Osteocyte (in vitro differentiated cells): ENCODE data around the gene SUSD3. TPM values are rescaled to one million over a fixed set of nuclear protein-coding genes. Genes with fewer than 3 reads are reported as not detected.

Experiments
- DNase-seq: peaks from one replicate; pipeline ENCODE4 v3.0.0; 2021; ENCODE audit warnings: mixed read lengths; ENCODE audit not compliant: unreplicated experiment; ENCODE audit errors: extremely low spot score
- H3K27ac Mint-ChIP-seq: one replicate; pipeline ENCODE4 v1.8.0; 2021; ENCODE audit warnings: mild to moderate bottlenecking, mixed read lengths; ENCODE audit not compliant: unreplicated experiment
- H3K27me3 Mint-ChIP-seq: one replicate; pipeline ENCODE4 v1.8.0; 2021; ENCODE audit warnings: mixed read lengths; ENCODE audit not compliant: unreplicated experiment
- H3K36me3 Mint-ChIP-seq: one replicate; pipeline ENCODE4 v1.8.0; 2021; ENCODE audit warnings: mixed read lengths; ENCODE audit not compliant: unreplicated experiment
- H3K4me1 Mint-ChIP-seq: one replicate; pipeline ENCODE4 v1.8.0; 2021; ENCODE audit warnings: mixed read lengths; ENCODE audit not compliant: unreplicated experiment
- H3K4me3 Mint-ChIP-seq: one replicate; pipeline ENCODE4 v1.8.0; 2021; ENCODE audit warnings: mild to moderate bottlenecking, moderate library complexity, mixed read lengths; ENCODE audit not compliant: unreplicated experiment
- H3K9me3 Mint-ChIP-seq: one replicate; pipeline ENCODE4 v1.8.0; 2021; ENCODE audit warnings: mixed read lengths; ENCODE audit not compliant: unreplicated experiment
- total RNA-seq: library from RNA; stranded (reverse); gene quantifications from 2 replicates; pipeline ENCODE4 v1.2.1, GENCODE V29; 2021
- TF ChIP-seq, protein P1 (sequence below): fragments of 200-600 bp; sonication (generic); IDR thresholded peaks from 2 replicates; pipeline ENCODE4 v1.5.0; 2021; ENCODE audit warnings: antibody characterized with exemption, mild to moderate bottlenecking, moderate library complexity

SUSD3 gene
- total RNA-seq, 1 donor from 2014 or later = not detected

DNA sequence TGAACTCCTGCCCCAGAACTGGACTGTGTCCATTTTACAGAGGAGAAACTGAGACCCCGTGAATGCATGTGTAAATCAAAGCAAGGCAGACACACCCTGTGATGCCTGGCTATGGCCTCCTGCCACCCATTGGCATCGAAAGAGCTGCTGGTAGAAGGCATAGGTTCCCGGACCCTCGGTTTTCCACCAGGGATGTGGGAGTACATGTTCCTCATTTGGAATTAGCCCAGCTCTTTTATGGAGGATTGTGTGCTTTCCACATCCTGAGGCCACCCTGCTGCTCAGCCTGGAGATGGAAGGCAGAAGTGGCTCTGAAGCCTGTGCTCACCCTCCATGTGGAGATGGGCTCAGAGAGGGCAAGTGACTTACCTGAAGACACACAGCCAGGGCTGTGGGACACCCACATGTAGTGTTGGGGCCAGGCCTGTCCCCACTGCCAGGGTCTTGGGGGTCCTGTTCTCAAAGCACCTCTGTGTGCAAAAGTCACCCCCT is 2.8 kb downstream of the SUSD3 start:
- no peaks in the 10 kb centered on the region for H3K9me3 Mint-ChIP-seq
- peaks cover 5% of the 10 kb centered on the region for H3K4me1 Mint-ChIP-seq
- H3K36me3 Mint-ChIP-seq = no peaks in the 10 kb centered on the region
- no peak overlapping the region for H3K27ac Mint-ChIP-seq
- peaks cover 23% of the 10 kb centered on the region for H3K27me3 Mint-ChIP-seq
- DNase-seq = no peak
- no peak overlapping the region for H3K4me3 Mint-ChIP-seq
- TF ChIP-seq, protein P1, sequence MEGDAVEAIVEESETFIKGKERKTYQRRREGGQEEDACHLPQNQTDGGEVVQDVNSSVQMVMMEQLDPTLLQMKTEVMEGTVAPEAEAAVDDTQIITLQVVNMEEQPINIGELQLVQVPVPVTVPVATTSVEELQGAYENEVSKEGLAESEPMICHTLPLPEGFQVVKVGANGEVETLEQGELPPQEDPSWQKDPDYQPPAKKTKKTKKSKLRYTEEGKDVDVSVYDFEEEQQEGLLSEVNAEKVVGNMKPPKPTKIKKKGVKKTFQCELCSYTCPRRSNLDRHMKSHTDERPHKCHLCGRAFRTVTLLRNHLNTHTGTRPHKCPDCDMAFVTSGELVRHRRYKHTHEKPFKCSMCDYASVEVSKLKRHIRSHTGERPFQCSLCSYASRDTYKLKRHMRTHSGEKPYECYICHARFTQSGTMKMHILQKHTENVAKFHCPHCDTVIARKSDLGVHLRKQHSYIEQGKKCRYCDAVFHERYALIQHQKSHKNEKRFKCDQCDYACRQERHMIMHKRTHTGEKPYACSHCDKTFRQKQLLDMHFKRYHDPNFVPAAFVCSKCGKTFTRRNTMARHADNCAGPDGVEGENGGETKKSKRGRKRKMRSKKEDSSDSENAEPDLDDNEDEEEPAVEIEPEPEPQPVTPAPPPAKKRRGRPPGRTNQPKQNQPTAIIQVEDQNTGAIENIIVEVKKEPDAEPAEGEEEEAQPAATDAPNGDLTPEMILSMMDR = no peak

DNA sequence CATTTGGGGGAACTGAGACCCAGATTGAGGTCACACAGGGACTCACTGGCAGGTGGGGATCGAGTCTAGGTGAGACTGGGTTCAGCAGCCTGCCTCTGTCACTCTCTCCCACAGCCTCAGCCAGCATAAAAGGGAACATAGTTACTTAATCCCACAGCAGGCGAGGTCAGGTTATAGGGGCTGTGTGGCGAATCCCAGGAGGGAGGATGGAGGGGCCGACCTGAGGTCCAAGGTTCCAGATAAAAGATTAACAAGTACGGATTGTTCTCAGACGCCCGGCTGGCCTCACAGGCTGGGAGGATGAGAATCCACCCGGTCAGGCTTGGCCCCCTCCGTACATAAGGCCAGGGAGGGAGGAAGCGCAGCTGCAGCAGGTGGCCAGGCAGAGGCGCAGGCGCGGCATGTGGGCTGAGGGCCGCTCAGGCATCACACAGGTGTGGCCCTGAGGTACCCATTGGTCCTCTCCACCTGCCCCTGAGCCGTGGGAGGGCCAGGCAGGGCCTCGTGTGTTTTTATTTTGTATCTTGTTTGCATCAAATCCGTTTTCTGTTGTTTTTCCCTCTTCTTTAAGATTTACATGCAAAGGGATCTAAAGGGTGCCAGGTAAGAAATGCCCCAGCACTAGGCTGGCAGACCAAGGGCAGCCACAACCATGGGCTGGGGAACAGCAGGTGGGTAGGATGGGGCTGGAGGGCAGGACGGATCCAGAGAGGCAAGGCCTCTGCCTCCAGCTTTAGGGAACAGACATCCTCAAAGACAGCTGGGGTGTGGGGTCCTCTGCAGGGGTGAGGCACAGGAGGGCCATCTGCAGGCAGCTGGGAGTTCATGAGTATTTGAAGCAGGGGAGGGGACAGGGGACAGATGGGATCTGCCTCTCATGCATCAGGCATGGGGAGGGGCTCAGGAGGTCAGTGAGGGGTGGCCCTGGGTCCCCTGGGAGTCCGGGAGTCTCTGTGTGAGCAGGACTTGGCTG is 3.6 kb downstream of the SUSD3 start:
- TF ChIP-seq, protein P1 = no peak
- Mint-ChIP-seq H3K27ac (no peak overlapping the region), H3K9me3 (no peaks in the 10 kb centered on the region), H3K36me3 (no peaks in the 10 kb centered on the region), H3K27me3 (peaks cover 26% of the 10 kb centered on the region), H3K4me3 (no peak overlapping the region), H3K4me1 (peaks cover 5% of the 10 kb centered on the region)
- no peak for DNase-seq

DNA sequence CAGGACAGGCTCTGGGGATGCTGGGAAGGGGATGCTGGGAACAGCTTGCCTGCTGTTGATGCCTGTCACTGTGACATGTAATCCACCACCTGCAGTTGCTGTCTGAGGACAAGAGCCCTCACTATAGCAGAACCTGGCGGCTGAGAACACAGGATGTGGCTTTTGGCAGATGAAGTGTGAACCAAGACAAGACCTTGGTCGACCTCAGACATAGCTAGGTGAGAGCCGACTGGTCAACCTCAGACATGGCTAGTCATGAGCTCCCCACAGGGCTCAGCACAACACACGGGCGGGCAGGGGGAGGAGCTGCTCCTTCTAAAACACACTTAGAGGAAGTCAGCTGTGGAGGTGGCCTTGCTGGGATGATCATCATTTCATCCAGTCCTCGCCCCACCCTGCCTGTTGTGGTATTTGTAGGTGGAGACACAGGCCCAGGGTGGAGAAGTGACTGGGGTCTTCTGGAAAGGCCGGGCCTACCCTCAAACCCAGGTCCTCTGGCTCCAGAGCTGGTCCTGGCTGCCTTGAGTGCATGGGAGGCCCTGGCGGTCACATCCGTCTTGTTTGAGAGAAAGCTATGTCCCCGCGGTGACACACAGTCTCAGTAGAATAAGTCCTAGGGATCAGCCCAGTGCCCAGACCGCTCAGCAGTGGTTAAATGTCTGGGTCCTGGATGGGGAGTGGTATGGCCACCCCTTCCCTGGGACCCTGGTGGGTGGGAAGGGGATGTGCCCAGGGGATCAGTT is 6.1 kb downstream of the SUSD3 start:
- TF ChIP-seq, protein P1 = no peak
- Mint-ChIP-seq H3K4me3 (no peak overlapping the region), H3K4me1 (no peaks in the 10 kb centered on the region), H3K27me3 (peaks cover 33% of the 10 kb centered on the region), H3K27ac (no peak overlapping the region), H3K36me3 (no peaks in the 10 kb centered on the region), H3K9me3 (no peaks in the 10 kb centered on the region)
- DNase-seq = no peak

DNA sequence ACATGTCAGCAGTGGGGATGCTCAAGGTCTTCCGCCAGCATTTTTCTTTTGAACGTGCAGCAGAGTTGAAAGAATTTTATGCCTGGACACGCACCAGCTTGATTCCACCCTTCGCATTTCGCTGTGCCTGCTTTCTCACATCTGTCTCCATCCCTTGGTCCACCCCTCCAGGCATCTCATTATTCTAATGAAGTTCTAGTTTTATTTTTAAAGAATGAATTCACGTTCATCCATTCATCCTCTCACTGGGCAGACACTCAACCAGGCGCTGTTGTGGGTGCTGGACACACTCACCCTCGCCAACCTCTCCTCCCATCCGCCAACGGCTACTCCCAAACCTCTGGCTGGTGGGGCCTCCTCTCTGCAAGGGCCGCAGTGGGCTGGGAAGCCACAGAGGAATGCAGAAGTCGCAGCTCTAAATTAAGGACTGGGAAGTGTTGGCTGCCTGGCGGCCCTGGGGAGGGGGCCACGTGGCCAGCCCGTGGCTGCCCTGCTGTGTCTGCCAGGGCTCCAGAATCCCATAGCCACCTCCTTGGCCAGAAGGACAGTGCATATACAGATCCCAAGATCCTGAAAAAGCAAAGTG is 6.7 kb downstream of the SUSD3 start:
- H3K4me1 Mint-ChIP-seq = no peaks in the 10 kb centered on the region
- H3K9me3 Mint-ChIP-seq = no peaks in the 10 kb centered on the region
- peaks cover 33% of the 10 kb centered on the region for H3K27me3 Mint-ChIP-seq
- DNase-seq = no peak
- no peak overlapping the region for H3K4me3 Mint-ChIP-seq
- H3K27ac Mint-ChIP-seq = no peak overlapping the region
- TF ChIP-seq, protein P1 = no peak
- H3K36me3 Mint-ChIP-seq = no peaks in the 10 kb centered on the region
